ENCODE measurements around the gene SLC25A48. TPM values are rescaled to one million over a fixed set of nuclear protein-coding genes. Genes with fewer than 3 reads are reported as not detected.

Gene SLC25A48
- polyA plus RNA-seq, 1 donor (not counting 4 experiments of a cell fraction or from before 2014, with no cell fraction given), result not detected

GRCh38 chr5:135824541-135825041 is 9.9 kb upstream of the SLC25A48 start:
- H3K4me2 ChIP-seq (ENCODE audit: control insufficient read depth, extremely low read depth, insufficient read depth, low read depth, low read length), result no peak overlapping the region
- no peaks in the 10 kb centered on the region for H3K4me1 ChIP-seq (ENCODE audit: control insufficient read depth, extremely low read depth, insufficient read depth, low read length)
- no peak for TF ChIP-seq EZH2 (IDR thresholded peaks at IDR 0.05; ENCODE audit: low read length)
- TF ChIP-seq CTCF (optimal IDR thresholded peaks at IDR 0.05 in 1 of 3, IDR thresholded peaks at IDR 0.05 in 1 of 3, conservative IDR thresholded peaks at IDR 0.05 in 1 of 3; ENCODE audit: extremely low read depth in 1 of 3, insufficient read depth in 2 of 3, low read length in 3 of 3), result no peak
- dilution Hi-C loops (cut with MboI; ENCODE audit: extremely low pct_ligation_motif_present, low sequenced_read_pairs), result loop anchor here (25.0 kb wide), 1 partner anchor 362 kb away; the partner anchor contains the start of gene TIFAB
- H3K36me3 ChIP-seq (ENCODE audit: control insufficient read depth in 2 of 2, extremely low read depth in 1 of 2, insufficient read depth in 2 of 2, low read length in 2 of 2), result no peaks in the 10 kb centered on the region
- no peak for DNase-seq (ENCODE audit: low read depth, low spot score)
- no peaks in the 10 kb centered on the region for H4K20me1 ChIP-seq (ENCODE audit: control insufficient read depth, extremely low read depth, insufficient read depth, low read length)
- H2AFZ ChIP-seq (ENCODE audit: control insufficient read depth, low read length), result no peak overlapping the region
- no peaks in the 10 kb centered on the region for H3K9me3 ChIP-seq (ENCODE audit: control insufficient read depth, low read depth, low read length)
- H3K9me1 ChIP-seq (ENCODE audit: control insufficient read depth, extremely low read depth, insufficient read depth, low read length), result no peaks in the 10 kb centered on the region
- FAIRE-seq, result no peak
- no peak overlapping the region for H3K27ac ChIP-seq (ENCODE audit: control insufficient read depth, insufficient read depth, low read length)
- no peaks in the 10 kb centered on the region for H3K79me2 ChIP-seq (ENCODE audit: control insufficient read depth, insufficient read depth, low read length)
- peaks cover 14% of the 10 kb centered on the region for H3K27me3 ChIP-seq (ENCODE audit: control insufficient read depth, extremely low read depth, insufficient read depth, low read length)
- H3K9ac ChIP-seq (ENCODE audit: control insufficient read depth, extremely low read depth, insufficient read depth, low read length), result no peak overlapping the region
- H3K4me3 ChIP-seq (ENCODE audit: control insufficient read depth in 2 of 3, extremely low read depth in 1 of 3, insufficient read depth in 2 of 3, low read depth in 1 of 3, low read length in 3 of 3), result no peak overlapping the region

GRCh38 chr5:135825373-135826220 is 8.9 kb upstream of the SLC25A48 start:
- Histone ChIP-seq H3K79me2 (ENCODE audit: control insufficient read depth, insufficient read depth, low read length) (no peaks in the 10 kb centered on the region), H3K36me3 (ENCODE audit: control insufficient read depth in 2 of 2, extremely low read depth in 1 of 2, insufficient read depth in 2 of 2, low read length in 2 of 2) (no peaks in the 10 kb centered on the region), H2AFZ (ENCODE audit: control insufficient read depth, low read length) (no peak overlapping the region), H3K4me1 (ENCODE audit: control insufficient read depth, extremely low read depth, insufficient read depth, low read length) (no peaks in the 10 kb centered on the region), H4K20me1 (ENCODE audit: control insufficient read depth, extremely low read depth, insufficient read depth, low read length) (no peaks in the 10 kb centered on the region), H3K4me2 (ENCODE audit: control insufficient read depth, extremely low read depth, insufficient read depth, low read depth, low read length) (no peak overlapping the region), H3K9ac (ENCODE audit: control insufficient read depth, extremely low read depth, insufficient read depth, low read length) (no peak overlapping the region), H3K27me3 (ENCODE audit: control insufficient read depth, extremely low read depth, insufficient read depth, low read length) (peaks cover 14% of the 10 kb centered on the region), H3K4me3 (ENCODE audit: control insufficient read depth in 2 of 3, extremely low read depth in 1 of 3, insufficient read depth in 2 of 3, low read depth in 1 of 3, low read length in 3 of 3) (no peak overlapping the region), H3K27ac (ENCODE audit: control insufficient read depth, insufficient read depth, low read length) (no peak overlapping the region), H3K9me1 (ENCODE audit: control insufficient read depth, extremely low read depth, insufficient read depth, low read length) (no peaks in the 10 kb centered on the region), H3K9me3 (ENCODE audit: control insufficient read depth, low read depth, low read length) (no peaks in the 10 kb centered on the region)
- no peak for FAIRE-seq
- no peak for DNase-seq (ENCODE audit: low read depth, low spot score)
- dilution Hi-C loops (cut with MboI; ENCODE audit: extremely low pct_ligation_motif_present, low sequenced_read_pairs), result loop anchor here (25.0 kb wide), 1 partner anchor 363 kb away; the partner anchor contains the start of gene TIFAB
- no peak for TF ChIP-seq EZH2 (IDR thresholded peaks at IDR 0.05; ENCODE audit: low read length)
- TF ChIP-seq CTCF (optimal IDR thresholded peaks at IDR 0.05 in 1 of 3, IDR thresholded peaks at IDR 0.05 in 1 of 3, conservative IDR thresholded peaks at IDR 0.05 in 1 of 3; ENCODE audit: extremely low read depth in 1 of 3, insufficient read depth in 2 of 3, low read length in 3 of 3), result no peak

All from keratinocyte (primary cell).